Ovary (tissue), 9 donors: ENCODE data around the gene NGF. TPM values are rescaled to one million over a fixed set of nuclear protein-coding genes. Genes with fewer than 3 reads are reported as not detected.

ENCODE experiments used
- DNase-seq, 5 donors: peaks; one replicate each; pipeline ENCODE4 v3.0.0-alpha.2; 2019 to 2020
- H3K27ac ChIP-seq, 2 donors: fragments of 200-600 bp; one replicate each; pipeline versions ENCODE4 v1.5.1 to v1.8.0; 2019 to 2022
- H3K27me3 ChIP-seq: fragments of 200-600 bp; one replicate; pipeline ENCODE4 v1.8.0; 2022
- H3K36me3 ChIP-seq: fragments of 200-600 bp; sonication (generic); one replicate; pipeline ENCODE4 v1.5.1; 2019
- H3K4me1 ChIP-seq: one replicate; pipeline ENCODE4 v1.8.1; 2013; ENCODE audit warnings: mild to moderate bottlenecking, moderate library complexity; ENCODE audit not compliant: insufficient read depth
- H3K4me3 ChIP-seq: fragments of 200-600 bp; sonication (generic); one replicate; pipeline ENCODE4 v1.5.1; 2017
- H3K9me3 ChIP-seq, 2 donors: fragments of 200-600 bp in 1 of 2; sonication (generic) in 1 of 2; one replicate each; pipeline versions ENCODE4 v1.5.1 to v1.8.1; 2013 to 2019; ENCODE audit warnings: mild to moderate bottlenecking in 1 of 2, moderate library complexity in 1 of 2
- CTCF ChIP-seq, 3 donors: fragments of 450-650 bp in 2 of 3; fragments of 200-600 bp in 1 of 3; IDR thresholded peaks; one replicate each; pipeline versions ENCODE4 v1.5.1 to v1.8.0; 2016 to 2022; ENCODE audit warnings: antibody characterized with exemption in 3 of 3, mild to moderate bottlenecking in 1 of 3
- EP300 ChIP-seq: sonication (generic); formaldehyde crosslinking; IDR thresholded peaks from one replicate; pipeline ENCODE4 v1.6.1; 2017; ENCODE audit warnings: antibody characterized with exemption
- POLR2A ChIP-seq: fragments of 450-650 bp; IDR thresholded peaks from one replicate; pipeline ENCODE4 v1.6.1; 2017; ENCODE audit warnings: antibody characterized with exemption, mild to moderate bottlenecking, moderate library complexity
- WGBS, 3 donors: extraction: QIAGEN DNeasy Blood & Tissue Kit in 1 of 3; methylation state at CpG; one replicate each; pipeline versions ENCODE4 v1.1.5 to v1.1.7; 2013 to 2017; 5-methylcytosine and 5-hydroxymethylcytosine counted together
- intact Hi-C, 4 donors: fragments of 100-400 bp; cut with DNase I; formaldehyde crosslinking; loops; one replicate each; pipeline versions ENCODE4 v1.11.0 to v1.15.1; 2022 to 2023
- polyA plus RNA-seq, 2 donors: library from polyadenylated mRNA; stranded (reverse); fragments of 200-250 nt in 1 of 2; fragments of 350-450 nt in 1 of 2; fragmentation: Illumina TruSeq in 1 of 2; extraction: RNeasy Lipid Tissue Mini Kit (QIAGEN cat#74804) in 1 of 2; gene quantifications; one replicate each; pipeline ENCODE4 v1.2.3, GENCODE V29; 2013 to 2014
- total RNA-seq, 7 donors: library from RNA; depleted of rRNA in 2 of 7; stranded (reverse); fragments of >200 nt in 2 of 7; fragmentation: NEBNext Ultra II Directional in 3 of 7; extraction: Animal tissue kit (Norgen Biotek cat#: 25700) in 3 of 7; gene quantifications; one replicate each; pipeline versions ENCODE4 v1.1.0 to v1.2.4, GENCODE V29; 2016 to 2023
- donor health status: DM: no; HTN: no; CAD: no; lungs with moderate emphysema.
- donor health status: DM: no; HTN: no; CAD: no.
- donor health status: Bipolar disorder and iron deficiency.
- donor health status: DM: yes; HTN: yes; CAD: no.
- donor health status: DM: no; HTN: no; CAD: no.
- donor health status: DM: yes; HTN: yes; CAD: no.

Gene NGF
- total and polyA plus RNA-seq, 9 donors, result 3.0 to 43.4 (median 14.1) TPM

GRCh38 chr1:115329965-115330364 is 8.1 kb downstream of the NGF start:
- H3K4me3 ChIP-seq, result no peak overlapping the region
- no peaks in the 10 kb centered on the region for H3K27me3 ChIP-seq
- TF ChIP-seq EP300 (no peak), POLR2A (no peak), CTCF (IDR thresholded peaks at IDR 0.05) (no peak)
- H3K9me3 ChIP-seq, result no peaks in the 10 kb centered on the region
- peak overlapping the region in 1 of 2 donors; percentile 65 for H3K27ac ChIP-seq
- no peaks in the 10 kb centered on the region for H3K36me3 ChIP-seq
- DNase-seq, result peak in 4 of 5 donors; percentile 45 to 62 (median 48)
- WGBS, 3 donors, result 4 to 23% (median 10%) methylated on average over 3 of the region's 3 CpGs
- intact Hi-C loops, result loop anchor here in 2 of 4 donors (2.0 to 10.0 kb wide), 5 partner anchors 45 to 185 kb away; no protein-coding TSS in a partner anchor
- peaks cover 39% of the 10 kb centered on the region for H3K4me1 ChIP-seq

DNA sequence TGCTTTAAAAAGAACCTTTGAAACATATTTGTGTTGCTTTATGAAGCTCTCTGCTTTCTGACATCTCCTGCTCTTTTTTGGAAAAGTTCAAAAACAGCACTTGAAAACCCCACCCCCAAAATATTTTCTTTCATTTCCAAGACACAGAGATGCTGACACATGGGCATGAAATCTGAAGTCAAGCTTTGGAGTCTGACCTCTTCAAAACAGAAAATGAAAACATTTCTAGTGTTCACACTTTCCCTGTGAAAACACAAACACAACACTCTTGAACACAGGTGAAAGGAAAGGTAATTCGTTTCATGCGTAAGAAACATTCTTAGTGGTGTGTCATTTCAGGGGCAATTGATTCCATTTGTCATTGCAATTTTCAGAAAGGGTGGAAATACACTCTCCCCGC is 10.8 kb downstream of the NGF start:
- Histone ChIP-seq H3K4me1 (peaks cover 36% of the 10 kb centered on the region), H3K27ac (peak overlapping the region in 1 of 2 donors; percentile 38), H3K9me3 (no peaks in the 10 kb centered on the region), H3K27me3 (no peaks in the 10 kb centered on the region), H3K36me3 (no peaks in the 10 kb centered on the region), H3K4me3 (no peak overlapping the region)
- 76 to 86% (median 77%) methylated on average over 3 of the region's 3 CpGs for WGBS, 3 donors
- TF ChIP-seq POLR2A, result no peak
- TF ChIP-seq EP300, result no peak
- no peak for TF ChIP-seq CTCF (IDR thresholded peaks at IDR 0.05)
- no peak for DNase-seq
- intact Hi-C loops, result no loop called here

- Histone ChIP-seq H3K4me1 (peaks cover 32% of the 10 kb centered on the region), H3K36me3 (no peaks in the 10 kb centered on the region), H3K9me3 (no peaks in the 10 kb centered on the region), H3K27me3 (no peaks in the 10 kb centered on the region), H3K4me3 (no peak overlapping the region), H3K27ac (peak overlapping the region in 1 of 2 donors; percentile 38)
- WGBS, 3 donors, result 90 to 96% (median 94%) methylated on average over 6 of the region's 6 CpGs
- intact Hi-C loops, result no loop called here
- DNase-seq, result no peak
- TF ChIP-seq POLR2A (no peak), EP300 (no peak), CTCF (IDR thresholded peaks at IDR 0.05) (no peak)
Measured at GRCh38 chr1:115326419-115326818, 11.6 kb downstream of the NGF start.

DNA sequence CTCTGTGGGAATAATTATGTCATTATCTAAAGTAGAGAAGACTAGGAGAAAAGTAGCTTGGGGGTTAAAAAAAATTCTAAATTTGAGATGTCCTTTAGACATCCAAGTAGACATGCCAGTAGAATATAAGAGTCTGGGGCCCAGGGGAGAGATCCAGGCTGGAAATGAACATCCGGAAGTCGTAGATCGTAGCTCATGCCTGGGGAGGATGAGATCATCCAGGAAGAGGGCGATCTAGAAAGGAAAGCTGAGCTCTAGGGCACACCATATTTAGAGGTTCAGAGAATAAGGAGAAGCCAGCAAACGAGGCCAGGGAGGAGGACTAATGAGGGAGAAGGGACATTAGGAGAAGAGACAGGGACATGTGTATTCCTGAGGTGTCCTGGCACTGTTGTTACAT is 12.2 kb downstream of the NGF start:
- H3K4me3 ChIP-seq, result no peak overlapping the region
- H3K9me3 ChIP-seq, result no peaks in the 10 kb centered on the region
- TF ChIP-seq CTCF (IDR thresholded peaks at IDR 0.05) (no peak), EP300 (no peak), POLR2A (no peak)
- DNase-seq, result no peak
- H3K36me3 ChIP-seq, result no peaks in the 10 kb centered on the region
- H3K27ac ChIP-seq, result peak overlapping the region in 1 of 2 donors; percentile 38
- peaks cover 28% of the 10 kb centered on the region for H3K4me1 ChIP-seq
- H3K27me3 ChIP-seq, result no peaks in the 10 kb centered on the region
- WGBS, 3 donors, result 74 to 84% (median 77%) methylated on average over 5 of the region's 5 CpGs
- intact Hi-C loops, result no loop called here
